ENCODE data around the gene TTLL10.

- TF ChIP-seq NR3C1 (IDR thresholded peaks at IDR 0.05) (no peak), CEBPB (IDR thresholded peaks at IDR 0.05) (no peak), RAD21 (conservative IDR thresholded peaks at IDR 0.05 in 1 of 2, IDR thresholded peaks at IDR 0.05 in 1 of 2) (no peak), NPAS2 (CRISPR knock-in tag; IDR thresholded peaks at IDR 0.05; ENCODE audit: borderline replicate concordance) (no peak), SMC3 (IDR thresholded peaks at IDR 0.05) (no peak), JUNB (IDR thresholded peaks at IDR 0.05) (no peak)
- TF ChIP-seq, protein P1, sequence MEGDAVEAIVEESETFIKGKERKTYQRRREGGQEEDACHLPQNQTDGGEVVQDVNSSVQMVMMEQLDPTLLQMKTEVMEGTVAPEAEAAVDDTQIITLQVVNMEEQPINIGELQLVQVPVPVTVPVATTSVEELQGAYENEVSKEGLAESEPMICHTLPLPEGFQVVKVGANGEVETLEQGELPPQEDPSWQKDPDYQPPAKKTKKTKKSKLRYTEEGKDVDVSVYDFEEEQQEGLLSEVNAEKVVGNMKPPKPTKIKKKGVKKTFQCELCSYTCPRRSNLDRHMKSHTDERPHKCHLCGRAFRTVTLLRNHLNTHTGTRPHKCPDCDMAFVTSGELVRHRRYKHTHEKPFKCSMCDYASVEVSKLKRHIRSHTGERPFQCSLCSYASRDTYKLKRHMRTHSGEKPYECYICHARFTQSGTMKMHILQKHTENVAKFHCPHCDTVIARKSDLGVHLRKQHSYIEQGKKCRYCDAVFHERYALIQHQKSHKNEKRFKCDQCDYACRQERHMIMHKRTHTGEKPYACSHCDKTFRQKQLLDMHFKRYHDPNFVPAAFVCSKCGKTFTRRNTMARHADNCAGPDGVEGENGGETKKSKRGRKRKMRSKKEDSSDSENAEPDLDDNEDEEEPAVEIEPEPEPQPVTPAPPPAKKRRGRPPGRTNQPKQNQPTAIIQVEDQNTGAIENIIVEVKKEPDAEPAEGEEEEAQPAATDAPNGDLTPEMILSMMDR (IDR thresholded peaks at IDR 0.05) = no peak
- TF ChIP-seq, protein P2, sequence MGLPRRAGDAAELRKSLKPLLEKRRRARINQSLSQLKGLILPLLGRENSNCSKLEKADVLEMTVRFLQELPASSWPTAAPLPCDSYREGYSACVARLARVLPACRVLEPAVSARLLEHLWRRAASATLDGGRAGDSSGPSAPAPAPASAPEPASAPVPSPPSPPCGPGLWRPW (IDR thresholded peaks at IDR 0.05) = no peak
Observed at GRCh38 chr1:1212780-1213344, 39.2 kb downstream of the TTLL10 start.
